HS-5 (cell line): ENCODE results near the gene MGAT4A.
"Not testable (repeated sequence)": the region's sequence is repeated elsewhere in the genome, so short reads cannot be mapped to it uniquely, and the experiment has no call there.

Experiments used
- DNase-seq: peaks from one replicate; pipeline ENCODE4 v3.0.0-alpha.2; 2012; ENCODE audit warnings: low read depth

Gene MGAT4A

DNA sequence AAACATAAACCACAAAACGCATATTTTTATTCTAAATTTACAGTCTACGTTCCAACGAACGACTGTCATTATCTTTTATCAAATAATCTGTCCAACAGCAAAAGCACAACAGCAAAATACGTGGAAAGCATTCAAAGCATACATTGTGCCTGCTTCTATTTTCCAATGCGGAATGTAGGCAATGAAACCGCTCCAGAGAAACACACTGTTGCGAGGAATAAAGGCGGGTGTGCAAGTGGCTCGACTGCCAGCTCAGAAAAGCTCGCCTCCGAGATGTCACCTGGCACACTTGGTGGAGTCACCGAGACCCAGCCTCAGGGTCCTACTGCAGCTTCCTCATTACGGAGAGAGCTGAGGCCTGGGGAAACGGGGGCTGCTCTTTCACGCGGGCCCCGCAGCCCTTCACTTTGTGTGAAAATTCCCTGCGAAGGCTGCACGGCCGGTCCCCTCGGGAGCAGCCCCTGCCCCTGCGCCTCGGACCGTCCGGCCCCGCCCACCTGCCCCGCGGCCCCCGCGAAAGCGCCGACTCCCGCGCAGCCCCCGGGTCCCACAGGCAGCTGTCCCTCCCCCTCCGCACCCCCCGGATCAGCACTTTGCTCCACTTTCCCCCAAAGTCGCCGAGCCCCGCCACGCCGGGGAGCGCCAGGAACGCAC is 752 bp downstream of the MGAT4A start:
- no peak for DNase-seq

DNA sequence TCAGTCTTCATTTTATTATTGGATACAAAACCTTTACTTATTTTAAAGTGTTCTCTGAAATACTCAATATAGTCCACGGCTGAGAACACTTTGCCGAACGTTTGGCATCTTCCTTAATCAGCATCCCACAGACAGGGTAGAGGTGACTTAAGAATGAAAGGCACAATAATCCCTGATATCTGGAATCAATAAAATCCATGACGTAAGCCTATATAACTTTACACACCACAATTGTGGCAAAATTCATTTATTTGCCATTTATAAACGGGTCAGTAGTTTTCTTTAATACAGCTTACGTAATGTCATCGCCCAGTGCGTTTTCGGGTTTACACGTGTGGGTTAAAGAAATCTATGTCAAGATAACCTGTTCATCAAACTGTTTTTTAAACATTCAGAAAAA is 1.3 kb downstream of the MGAT4A start:
- DNase-seq, result peak; percentile 10

DNA sequence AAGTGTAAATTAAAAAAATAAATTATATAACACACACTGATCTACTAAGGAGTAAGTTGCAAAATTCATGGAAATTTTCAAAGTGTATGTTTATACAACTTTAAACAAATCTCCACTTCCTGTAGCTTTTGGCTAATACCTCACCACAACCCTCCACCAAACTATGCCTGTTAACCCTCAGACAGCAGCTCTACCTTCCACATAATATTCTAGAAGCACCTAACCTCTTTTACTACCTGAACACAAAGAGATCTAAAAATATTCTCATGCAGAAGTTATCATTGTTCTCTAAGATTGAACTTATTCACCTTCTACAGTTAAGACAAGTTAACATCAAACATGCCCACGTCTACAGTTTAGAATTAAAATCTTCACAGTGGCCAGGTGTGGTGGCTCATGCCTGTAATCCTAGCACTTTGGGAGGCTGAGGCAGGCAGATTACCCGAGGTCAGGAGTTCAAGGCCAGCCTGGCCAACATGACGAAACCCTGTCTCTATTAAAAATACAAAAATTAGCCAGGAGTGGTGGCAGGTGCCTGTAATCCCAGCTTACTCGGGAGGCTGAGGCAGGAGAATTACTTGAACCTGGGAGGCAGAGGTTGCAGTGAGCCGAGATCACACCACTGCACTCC is 2.7 kb downstream of the MGAT4A start:
- DNase-seq, result not testable (repeated sequence)

DNA sequence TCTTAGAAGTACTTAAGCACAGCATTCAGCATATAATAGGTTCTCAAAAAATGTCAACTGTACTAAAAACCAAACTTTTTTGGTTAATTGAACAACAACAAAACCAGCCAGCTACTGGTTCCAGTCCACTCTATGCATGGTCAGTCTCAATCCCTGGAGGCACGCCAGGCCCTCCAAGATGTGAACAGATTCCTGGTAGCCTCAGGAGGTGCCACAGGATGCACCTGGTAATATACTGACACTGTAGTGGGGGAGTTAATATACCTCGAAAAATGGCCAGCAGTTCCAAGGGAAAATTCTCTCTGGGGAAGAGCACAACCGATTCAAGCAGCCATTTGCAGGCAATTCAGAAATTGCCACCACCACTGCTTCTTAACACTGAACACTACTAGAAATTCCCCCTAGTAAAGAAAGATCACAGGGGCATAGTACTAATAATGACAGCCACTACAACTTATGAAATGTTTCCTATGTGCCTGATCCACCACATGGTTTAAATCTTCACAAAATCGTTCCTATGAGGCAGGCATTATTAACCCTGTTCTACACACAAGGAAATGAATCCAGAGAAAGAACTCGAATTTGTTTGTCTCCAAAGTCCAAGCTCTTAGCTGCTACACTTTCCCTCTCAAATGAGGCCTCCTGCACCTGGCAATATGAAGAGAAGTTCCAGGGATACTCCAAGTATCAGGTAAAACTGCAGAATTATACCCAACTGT is 3.4 kb downstream of the MGAT4A start:
- no peak for DNase-seq

DNA sequence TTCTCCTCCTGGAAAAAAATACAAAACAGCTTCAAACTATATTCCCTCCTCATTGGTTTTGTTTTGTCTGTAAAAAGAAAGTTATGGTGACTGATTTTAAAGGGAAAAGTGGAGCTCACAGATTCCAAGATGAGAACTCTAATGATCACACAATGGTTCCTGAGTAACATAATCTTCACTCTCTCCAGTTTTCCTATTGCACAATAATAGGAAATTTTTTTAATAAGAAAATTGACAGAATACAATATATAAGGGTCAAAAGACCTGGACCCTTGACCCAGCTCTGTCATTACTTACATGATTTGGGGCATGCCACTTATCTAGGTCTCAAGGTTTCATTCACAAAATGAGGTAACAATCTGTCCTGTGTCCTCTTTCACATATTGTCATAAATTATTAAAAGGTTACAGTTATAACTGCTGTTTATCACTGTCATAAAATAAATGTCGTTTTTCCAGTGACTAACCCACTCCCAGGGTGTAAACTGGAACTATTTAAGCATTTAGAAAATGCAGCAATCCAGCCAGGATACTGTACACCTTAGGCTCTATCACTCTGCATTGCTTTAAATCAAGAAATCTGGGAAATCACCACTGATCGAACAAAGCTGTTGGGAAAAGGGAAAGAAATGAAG is 4.1 kb downstream of the MGAT4A start:
- no peak for DNase-seq

DNA sequence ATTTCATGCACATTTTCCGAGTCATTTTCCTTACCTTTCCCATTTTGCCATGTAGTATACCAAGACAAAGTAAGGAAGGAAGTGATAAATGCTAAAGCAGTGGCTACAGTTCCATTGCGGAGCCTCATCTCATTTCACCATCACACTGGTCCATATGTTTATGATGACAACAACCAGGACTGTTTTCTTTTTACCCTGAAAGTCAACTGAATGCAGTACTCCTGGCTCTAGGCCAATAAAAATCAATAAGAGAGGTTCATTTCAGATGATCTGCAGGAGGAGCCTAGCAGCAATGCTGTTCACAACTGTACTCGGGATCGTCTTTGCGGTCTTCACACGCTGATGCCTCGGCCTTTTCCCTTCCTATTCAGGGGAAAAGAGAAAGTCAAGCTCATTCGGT is 4.7 kb downstream of the MGAT4A start:
- DNase-seq, result no peak

DNA sequence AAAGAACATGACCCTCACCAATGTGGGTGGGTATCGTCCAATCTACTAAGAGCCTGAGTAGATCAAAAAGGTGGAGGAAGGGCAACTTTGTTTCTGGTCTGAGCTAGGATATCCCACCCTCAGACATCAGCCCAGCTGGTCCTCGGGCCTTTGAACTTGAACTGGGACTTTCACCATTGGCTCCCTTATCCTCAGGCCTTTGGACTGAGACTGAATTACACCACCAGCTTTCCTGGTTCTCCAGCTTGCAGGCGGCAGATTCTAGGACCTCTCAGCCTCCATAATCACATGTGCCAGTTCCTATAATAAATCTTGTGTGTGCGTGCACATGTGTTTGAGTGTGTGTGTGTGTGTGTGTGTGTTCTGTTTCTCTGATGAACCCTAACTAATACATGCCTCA is 10.6 kb downstream of the MGAT4A start:
- DNase-seq, result no peak

DNA sequence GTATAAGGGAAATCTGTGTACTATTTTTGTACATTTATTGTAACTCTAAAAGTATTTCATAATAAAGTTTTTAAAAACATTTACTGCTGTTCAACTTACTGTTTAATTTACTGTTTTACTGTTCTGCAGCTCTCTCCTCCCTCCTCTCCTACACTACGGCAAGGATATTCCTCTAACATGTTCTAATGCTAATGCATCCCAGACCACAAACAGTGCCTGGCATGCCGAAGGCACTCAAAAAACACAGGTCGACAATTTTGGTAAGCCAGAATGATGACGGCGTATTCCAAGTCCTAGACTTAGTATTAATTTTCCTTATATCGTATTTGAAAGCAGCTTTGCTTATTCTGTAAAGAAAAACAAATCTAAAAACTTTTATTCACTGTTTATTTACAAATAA is 13.3 kb downstream of the MGAT4A start:
- no peak for DNase-seq

DNA sequence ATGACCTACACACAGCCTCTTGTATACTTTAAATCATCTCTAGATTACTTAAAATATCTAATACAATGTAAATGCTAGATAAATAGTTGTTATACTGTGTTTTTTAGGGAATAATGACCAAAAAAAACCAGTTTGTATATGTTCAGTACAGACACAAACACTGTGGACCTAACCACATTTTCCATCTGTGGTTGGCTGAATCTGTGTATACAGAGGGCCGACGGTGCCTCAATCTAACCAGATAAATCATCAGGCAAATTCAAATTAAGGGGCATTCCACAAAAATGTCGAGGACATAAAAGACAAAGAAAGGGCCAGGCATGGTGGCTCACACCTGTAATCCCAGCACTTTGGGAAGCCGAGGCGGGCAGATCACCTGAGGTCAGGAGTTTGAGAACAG is 14.1 kb downstream of the MGAT4A start:
- DNase-seq, result no peak

DNA sequence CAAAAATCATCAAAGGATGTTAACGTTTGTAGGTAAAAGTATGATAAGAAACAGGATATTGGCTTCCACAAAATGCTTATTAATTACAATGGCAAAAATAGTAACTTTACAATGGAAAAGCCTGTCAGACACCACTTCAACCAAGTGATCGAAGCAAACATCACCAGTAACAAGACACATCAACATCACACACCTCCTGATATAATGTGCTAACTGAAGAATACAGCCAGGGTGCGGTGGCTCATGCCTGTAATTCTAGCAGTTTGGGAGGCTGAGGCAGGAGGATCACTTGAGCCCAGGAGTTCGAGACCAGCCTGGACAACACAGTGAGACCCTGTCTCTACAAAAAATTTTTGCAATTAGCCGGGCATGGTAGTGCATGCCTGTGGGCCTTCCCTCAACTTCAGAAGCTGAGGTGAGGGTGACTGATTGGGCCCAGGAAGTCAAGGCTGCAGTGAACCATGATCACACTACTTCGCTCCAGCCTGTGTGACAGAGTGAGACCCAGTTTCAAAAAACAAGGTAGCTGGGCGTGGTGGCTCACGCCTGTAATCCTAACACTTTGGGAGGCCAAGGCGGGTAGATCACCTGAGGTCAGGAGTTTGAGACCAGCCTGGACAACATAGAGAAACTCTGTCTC is 15.0 kb downstream of the MGAT4A start:
- DNase-seq, result no peak

DNA sequence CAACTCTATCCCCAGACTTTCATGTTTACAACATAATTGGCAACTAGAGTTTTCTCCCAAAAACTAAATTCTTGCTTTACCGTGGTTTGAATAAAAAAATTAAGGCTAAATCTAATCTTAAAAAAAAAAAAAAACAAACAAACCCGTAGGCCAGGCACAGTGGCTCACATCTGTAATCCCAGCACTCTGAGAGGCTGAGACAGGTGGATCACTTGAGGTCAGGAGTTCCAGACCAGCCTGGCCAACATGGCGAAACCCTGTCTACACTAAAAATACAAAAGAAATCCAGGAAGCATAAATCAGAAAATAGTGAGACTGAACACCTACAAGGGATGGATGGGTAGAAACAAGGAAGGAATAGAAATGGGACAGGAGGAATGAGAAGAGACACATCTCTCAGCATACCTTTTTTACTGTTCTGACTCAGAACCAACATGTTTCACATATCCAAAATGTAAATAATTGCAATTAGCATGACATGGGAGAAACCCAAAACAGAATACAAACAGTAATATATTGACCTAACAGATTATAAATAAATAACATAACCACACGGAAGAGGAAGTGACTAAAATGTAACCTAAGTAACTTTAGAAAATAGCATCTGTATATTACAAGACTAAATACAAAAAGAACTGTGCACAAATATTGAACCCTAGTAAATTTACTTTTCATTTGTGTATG is 17.5 kb downstream of the MGAT4A start:
- no peak for DNase-seq

DNA sequence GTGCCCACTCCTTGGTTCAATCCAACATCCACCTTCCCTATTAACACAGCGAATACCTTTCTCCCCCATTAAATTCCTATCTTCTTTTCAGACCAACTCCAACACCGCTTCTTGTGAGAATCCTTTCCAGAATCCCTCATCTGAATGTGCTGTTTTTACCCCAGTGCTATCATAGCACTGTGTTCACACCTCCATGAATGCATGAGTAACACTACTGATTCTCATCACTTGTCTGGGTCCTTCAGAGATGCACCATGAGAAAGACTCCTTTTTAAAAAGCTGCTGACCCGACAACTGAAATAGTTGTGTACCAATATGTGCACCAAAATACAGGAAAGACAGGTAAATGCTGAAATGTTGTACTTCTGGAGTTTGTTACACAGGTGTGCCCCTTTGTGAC is 18.8 kb downstream of the MGAT4A start:
- DNase-seq, result no peak

DNA sequence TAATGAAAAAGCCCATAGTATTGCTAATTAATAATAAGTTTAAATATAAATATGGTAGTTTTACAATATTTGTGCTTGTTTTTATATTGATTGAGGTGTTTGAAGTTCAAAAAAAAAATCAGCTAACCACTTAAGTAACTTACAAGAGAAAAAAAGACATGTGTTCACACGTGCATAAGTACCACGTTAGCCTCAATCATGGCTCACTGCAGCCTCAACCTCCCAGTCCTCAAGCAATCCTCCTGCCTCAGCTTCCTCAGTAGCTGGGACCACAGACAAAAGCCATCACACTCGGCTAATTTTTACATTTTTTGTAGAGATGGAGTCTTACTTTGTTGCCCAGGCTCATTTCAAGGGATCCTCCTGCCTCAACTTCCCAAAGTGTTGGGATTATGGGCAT is 19.4 kb downstream of the MGAT4A start:
- DNase-seq, result no peak

DNA sequence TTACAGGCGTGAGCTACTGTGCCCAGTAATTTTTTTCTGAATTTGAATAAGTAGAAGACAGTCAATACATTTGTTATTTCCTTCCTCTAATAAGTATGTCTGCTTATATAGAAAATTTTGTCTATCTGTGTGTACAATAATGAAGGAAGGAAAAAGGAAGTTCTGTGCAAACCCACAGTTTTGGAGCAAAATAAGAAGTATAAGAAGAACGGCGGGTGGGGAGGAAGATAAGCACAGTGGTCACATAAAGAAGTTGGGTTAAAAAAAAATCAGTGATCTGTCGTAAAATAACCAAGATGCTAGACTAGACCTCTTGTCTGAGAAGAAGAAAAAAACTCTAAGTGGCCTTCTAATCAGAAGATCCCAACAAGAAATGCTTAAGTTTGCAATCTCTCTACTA is 20.2 kb downstream of the MGAT4A start:
- DNase-seq, result no peak

DNA sequence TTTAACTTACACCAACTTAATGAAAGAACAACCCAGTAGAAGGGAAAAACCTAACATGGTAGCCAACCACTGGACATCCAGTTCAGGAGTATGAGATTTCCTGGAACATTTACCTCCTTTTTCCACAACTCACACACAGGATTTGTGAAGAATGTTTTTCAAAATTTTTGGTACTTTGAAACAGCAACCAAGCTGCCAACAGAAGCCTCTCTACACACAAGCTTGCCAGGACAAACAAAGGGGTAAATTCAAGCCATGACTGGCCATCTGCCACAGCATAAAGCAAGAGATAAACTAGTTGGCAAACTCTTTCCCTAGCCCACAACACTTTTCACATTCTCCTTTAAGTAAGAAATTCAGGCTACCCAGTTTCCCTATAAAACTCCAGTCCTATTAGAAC is 21.4 kb downstream of the MGAT4A start:
- DNase-seq, result no peak

DNA sequence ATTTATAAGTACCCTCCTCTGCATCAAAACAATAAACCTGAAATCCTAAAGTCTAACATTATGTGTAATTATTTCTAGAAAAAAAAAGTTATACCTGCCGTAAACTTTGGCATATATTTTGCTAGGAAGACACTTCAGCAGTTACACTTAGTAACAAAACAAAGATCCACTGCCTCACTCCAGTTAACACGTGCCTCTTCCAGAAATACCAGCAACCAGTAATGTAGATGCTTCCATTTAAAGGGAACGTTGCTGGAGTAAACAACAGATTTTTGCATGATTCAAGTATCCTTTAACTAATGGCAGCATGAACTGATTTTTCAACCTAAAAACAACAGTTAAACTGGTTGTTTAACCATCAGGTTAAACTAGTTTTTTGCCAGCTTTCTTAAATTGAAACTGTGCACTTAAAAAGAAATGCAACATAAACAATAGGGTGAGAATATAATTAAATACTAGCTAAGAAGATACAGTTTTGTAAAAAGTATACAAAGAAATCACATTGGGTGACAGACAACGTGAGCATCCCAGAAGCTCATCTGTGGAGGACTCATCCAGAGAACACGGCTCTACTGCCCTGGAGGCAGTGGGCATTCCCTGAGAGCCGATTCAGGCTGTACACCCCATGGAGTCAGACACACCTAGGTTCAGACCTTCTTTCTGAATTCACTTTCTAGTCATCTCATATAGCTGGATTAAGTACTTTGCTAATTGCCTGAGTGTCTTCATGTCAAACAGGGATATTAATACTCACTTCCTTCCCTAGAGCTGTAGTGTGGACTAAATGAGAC is 22.3 kb downstream of the MGAT4A start:
- no peak for DNase-seq

DNA sequence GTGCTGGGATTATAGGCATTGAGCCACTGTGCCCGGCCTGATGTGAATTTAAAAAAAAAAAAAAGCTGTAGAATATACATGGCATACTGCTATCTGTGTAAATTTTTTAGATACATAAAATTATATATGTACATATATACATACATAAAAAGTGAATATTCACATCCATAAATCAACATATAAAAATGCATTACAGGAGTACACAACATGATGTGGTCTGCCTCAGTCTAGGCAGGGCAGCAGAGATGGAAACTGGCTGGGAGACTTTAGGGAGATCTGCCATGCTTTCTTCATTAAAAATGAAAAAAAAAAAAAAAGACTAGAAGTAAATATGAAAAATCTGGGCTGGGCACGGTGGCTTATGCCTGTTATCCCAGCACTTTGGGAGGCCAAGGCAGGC is 24.3 kb downstream of the MGAT4A start:
- DNase-seq, result no peak

DNA sequence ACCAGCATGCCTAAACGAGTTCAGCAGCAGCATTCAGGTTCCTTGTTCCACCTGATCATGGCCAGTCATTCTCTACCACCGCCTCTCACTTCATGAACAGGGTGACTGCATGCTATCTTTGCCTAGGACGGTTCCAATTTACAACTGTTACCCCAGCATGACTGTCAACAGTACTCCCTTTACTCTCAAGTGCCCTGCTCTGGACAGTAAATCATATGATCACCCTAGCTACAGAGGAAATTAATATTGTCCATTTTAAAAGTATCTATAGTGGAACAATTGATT is 25.7 kb downstream of the MGAT4A start:
- DNase-seq, result no peak

DNA sequence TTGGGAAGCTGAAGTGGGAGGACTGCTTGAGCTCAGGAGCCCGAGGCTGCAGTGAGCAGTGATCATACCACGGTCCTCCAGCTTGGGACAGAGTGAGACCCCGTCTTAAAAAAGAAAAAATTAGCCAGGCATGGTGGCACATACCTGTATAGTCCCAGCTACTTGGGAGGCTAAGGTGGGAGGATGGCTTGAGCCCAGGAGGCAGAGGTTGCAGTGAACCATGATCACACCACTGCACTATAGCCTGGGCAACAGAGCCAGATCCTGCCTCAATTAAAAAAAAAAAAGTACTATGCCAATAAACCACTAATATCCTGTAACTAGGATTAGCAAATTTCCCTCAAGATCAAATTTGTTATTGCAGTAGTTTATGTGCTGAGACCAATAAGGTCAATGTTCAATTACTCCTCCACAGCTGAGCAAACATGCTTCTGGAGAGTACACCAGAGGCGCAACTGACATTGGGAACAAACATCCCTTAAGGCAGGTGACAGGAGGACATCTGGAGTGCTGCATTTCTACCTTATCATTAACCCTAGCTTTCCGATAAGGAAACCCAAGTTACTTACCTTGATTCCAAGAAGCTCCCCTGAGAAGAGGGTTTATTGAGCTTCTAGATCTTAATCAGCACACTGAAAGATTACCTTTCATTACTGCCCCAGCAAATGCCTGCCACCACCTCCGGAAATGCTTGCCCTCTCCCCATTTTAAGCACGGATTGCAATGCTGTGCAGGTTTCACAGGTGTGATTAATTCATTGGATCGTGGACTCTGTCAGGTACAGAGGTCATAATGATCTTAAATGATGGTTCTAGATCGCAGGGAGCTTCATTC is 26.2 kb downstream of the MGAT4A start:
- no peak for DNase-seq

DNA sequence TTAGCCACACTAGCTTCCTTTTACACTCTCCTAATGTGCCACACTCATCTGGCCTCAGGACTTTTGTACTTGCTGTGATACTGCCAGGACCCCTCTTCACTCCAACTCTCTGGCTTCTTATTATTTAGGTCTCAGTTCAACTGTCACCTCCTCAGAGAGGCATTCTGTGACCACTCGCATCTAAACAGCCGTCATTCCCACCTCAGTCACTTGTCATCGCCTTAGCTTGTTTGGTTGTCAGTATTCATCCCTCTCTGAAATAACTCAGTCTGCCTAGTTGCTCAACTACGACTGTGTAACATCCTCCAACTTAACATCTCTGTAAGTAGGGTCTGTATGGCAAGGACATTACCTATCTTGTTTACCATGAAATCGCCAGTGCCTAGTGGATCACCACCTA is 27.2 kb downstream of the MGAT4A start:
- DNase-seq, result no peak
